Liver (tissue), 9 donors: ENCODE results near the gene IRAK3. TPM values are rescaled to one million over a fixed set of nuclear protein-coding genes. Genes with fewer than 3 reads are reported as not detected.

Experiments used
- DNase-seq: peaks from one replicate; pipeline ENCODE4 v3.0.0-alpha.2; 2017; ENCODE audit warnings: low spot score
- H3K27ac ChIP-seq, 2 donors: one replicate each; pipeline ENCODE4 v1.7.0; 2013; ENCODE audit warnings: inconsistent platforms in 2 of 2, low read length in 2 of 2, control low read depth in 1 of 2, low read depth in 1 of 2, mild to moderate bottlenecking in 1 of 2
- H3K27me3 ChIP-seq, 4 donors: one replicate each; pipeline versions ENCODE4 v1.6.1 to v1.7.0; 2013; ENCODE audit warnings: low read length in 3 of 4, inconsistent platforms in 1 of 4, mild to moderate bottlenecking in 1 of 4, moderate library complexity in 1 of 4; ENCODE audit not compliant: control insufficient read depth in 4 of 4, insufficient read depth in 4 of 4
- H3K36me3 ChIP-seq, 4 donors: one replicate each; pipeline versions ENCODE4 v1.6.1 to v1.7.0; 2013; ENCODE audit warnings: low read length in 3 of 4, mild to moderate bottlenecking in 3 of 4, low read depth in 1 of 4, moderate library complexity in 1 of 4; ENCODE audit not compliant: control insufficient read depth in 4 of 4, insufficient read depth in 3 of 4
- H3K4me1 ChIP-seq, 4 donors: one replicate each; pipeline versions ENCODE4 v1.6.1 to v1.7.0; 2013; ENCODE audit warnings: low read length in 3 of 4, mild to moderate bottlenecking in 3 of 4, moderate library complexity in 1 of 4; ENCODE audit not compliant: control insufficient read depth in 4 of 4, insufficient read depth in 4 of 4
- H3K4me3 ChIP-seq, 3 donors: one replicate each; pipeline versions ENCODE4 v1.6.1 to v1.7.0; 2013; ENCODE audit warnings: low read length in 3 of 3, control low read depth in 1 of 3, low read depth in 1 of 3, mild to moderate bottlenecking in 1 of 3
- H3K9ac ChIP-seq, 2 donors: one replicate each; pipeline ENCODE4 v1.7.0; 2013; ENCODE audit warnings: low read length in 2 of 2, mild to moderate bottlenecking in 2 of 2, moderate library complexity in 2 of 2, control low read depth in 1 of 2, low read depth in 1 of 2
- H3K9me3 ChIP-seq, 4 donors: one replicate each; pipeline versions ENCODE4 v1.6.1 to v1.7.0; 2013; ENCODE audit warnings: low read length in 3 of 4; ENCODE audit not compliant: control insufficient read depth in 4 of 4
- ATF3 ChIP-seq: IDR thresholded peaks from 2 replicates; pipeline ENCODE4 v1.6.1; 2016; ENCODE audit warnings: antibody characterized with exemption
- CTCF ChIP-seq: fragments of 150-350 bp; IDR thresholded peaks from 2 replicates; pipeline ENCODE4 v1.5.1; 2017; ENCODE audit warnings: improper control_type of control experiment, low read depth, low read length; ENCODE audit not compliant: missing input control
- EGR1 ChIP-seq, 2 donors: IDR thresholded peaks; 2 replicates each; pipeline ENCODE4 v1.6.1; 2016 to 2018; ENCODE audit warnings: antibody characterized with exemption in 2 of 2, low read depth in 2 of 2
- FOXA1 ChIP-seq: IDR thresholded peaks from 2 replicates; pipeline ENCODE4 v1.6.1; 2016; ENCODE audit warnings: antibody characterized with exemption
- FOXA2 ChIP-seq: IDR thresholded peaks from 2 replicates; pipeline ENCODE4 v1.6.1; 2016; ENCODE audit warnings: antibody characterized with exemption
- GABPA ChIP-seq, 2 donors: IDR thresholded peaks in 1 of 2; conservative IDR thresholded peaks in 1 of 2; 2 replicates each; pipeline ENCODE4 v1.6.1; 2016; ENCODE audit warnings: antibody characterized with exemption in 2 of 2, mild to moderate bottlenecking in 1 of 2, moderate library complexity in 1 of 2
- HNF4G ChIP-seq: IDR thresholded peaks from 2 replicates; pipeline ENCODE4 v1.6.1; 2016; ENCODE audit warnings: antibody characterized with exemption
- JUND ChIP-seq, 2 donors: IDR thresholded peaks; 2 replicates each; pipeline ENCODE4 v1.6.1; 2016; ENCODE audit warnings: antibody characterized with exemption in 2 of 2
- MAX ChIP-seq: IDR thresholded peaks from 2 replicates; pipeline ENCODE4 v1.6.1; 2016; ENCODE audit warnings: antibody characterized with exemption
- NR2F2 ChIP-seq: IDR thresholded peaks from 2 replicates; pipeline ENCODE4 v1.6.1; 2016; ENCODE audit warnings: antibody characterized with exemption
- RAD21 ChIP-seq, 2 donors: IDR thresholded peaks; 2 replicates each; pipeline ENCODE4 v1.6.1; 2016; ENCODE audit warnings: antibody characterized with exemption in 2 of 2, mild to moderate bottlenecking in 2 of 2
- REST ChIP-seq: IDR thresholded peaks from 2 replicates; pipeline ENCODE4 v1.6.1; 2016; ENCODE audit warnings: antibody characterized with exemption, mild to moderate bottlenecking
- RXRA ChIP-seq, 2 donors: IDR thresholded peaks; 2 replicates each; pipeline ENCODE4 v1.6.1; 2017 to 2018; ENCODE audit warnings: antibody characterized with exemption in 2 of 2, mild to moderate bottlenecking in 1 of 2
- TAF1 ChIP-seq: conservative IDR thresholded peaks from 2 replicates; pipeline ENCODE4 v1.6.1; 2016; ENCODE audit warnings: antibody characterized with exemption, mild to moderate bottlenecking
- YY1 ChIP-seq: IDR thresholded peaks from 2 replicates; pipeline ENCODE4 v1.6.1; 2016; ENCODE audit warnings: antibody characterized with exemption, mild to moderate bottlenecking
- ZBTB33 ChIP-seq: IDR thresholded peaks from 2 replicates; pipeline ENCODE4 v1.6.1; 2016; ENCODE audit warnings: antibody characterized with exemption
- WGBS: extraction: QIAGEN DNeasy Blood & Tissue Kit; methylation state at CpG from one replicate; pipeline ENCODE4 v1.1.7; 2013; 5-methylcytosine and 5-hydroxymethylcytosine counted together
- polyA plus RNA-seq, 2 donors: library from polyadenylated mRNA; stranded (reverse) in 1 of 2; unstranded in 1 of 2; fragments of 200-250 nt in 1 of 2; fragments of >200 nt in 1 of 2; fragmentation: Nextera tagmentation in 1 of 2; extraction: Ambion mirVana in 1 of 2; gene quantifications; one replicate each; pipeline versions ENCODE4 v1.2.1 to v1.2.3, GENCODE V29; 2013 to 2015
- total RNA-seq, 2 donors: library from RNA; depleted of rRNA; stranded (reverse); fragments of >200 nt; gene quantifications; one replicate each; pipeline ENCODE4 v1.2.3, GENCODE V29; 2014
- donor health status: healthy.
- donor health status: healthy.
- donor health status: healthy.
- donor health status: healthy.
- donor health status: healthy.

Gene IRAK3
- total and polyA plus RNA-seq, 4 donors, result 1.1 to 8.6 (median 3.5) TPM

GRCh38 chr12:66199141-66199540 is 10.1 kb downstream of the IRAK3 start:
- Histone ChIP-seq H3K36me3 (no peaks in the 10 kb centered on the region), H3K9ac (no peak overlapping the region), H3K4me3 (no peak overlapping the region), H3K27me3 (peaks cover 0 to 3% (median 1%) of the 10 kb centered on the region in 4 donors), H3K4me1 (no peaks in the 10 kb centered on the region), H3K27ac (no peak overlapping the region), H3K9me3 (peaks cover 0 to 7% (median 2%) of the 10 kb centered on the region in 4 donors)
- DNase-seq, result no peak
- WGBS, result 71% methylated on average over 3 of the region's 3 CpGs
- TF ChIP-seq JUND (IDR thresholded peaks at IDR 0.05) (no peak), ZBTB33 (no peak), GABPA (IDR thresholded peaks at IDR 0.05 in 1 of 2, conservative IDR thresholded peaks at IDR 0.05 in 1 of 2) (no peak), EGR1 (IDR thresholded peaks at IDR 0.05; ENCODE audit: low read depth in 2 of 2) (no peak), MAX (no peak), RAD21 (IDR thresholded peaks at IDR 0.05) (no peak), NR2F2 (no peak), FOXA2 (no peak), CTCF (no peak), ATF3 (no peak), RXRA (IDR thresholded peaks at IDR 0.05) (no peak), TAF1 (no peak), FOXA1 (no peak), REST (no peak)

GRCh38 chr12:66199831-66200509 is 11.0 kb downstream of the IRAK3 start:
- H3K9me3 ChIP-seq, result peaks cover 0 to 7% (median 2%) of the 10 kb centered on the region in 4 donors
- no peak overlapping the region for H3K4me3 ChIP-seq
- H3K27ac ChIP-seq, result no peak overlapping the region
- no peak for DNase-seq
- H3K9ac ChIP-seq, result no peak overlapping the region
- H3K4me1 ChIP-seq, result no peaks in the 10 kb centered on the region
- peaks cover 0 to 3% (median 1%) of the 10 kb centered on the region in 4 donors for H3K27me3 ChIP-seq
- H3K36me3 ChIP-seq, result no peaks in the 10 kb centered on the region
- TF ChIP-seq HNF4G (no peak), EGR1 (IDR thresholded peaks at IDR 0.05; ENCODE audit: low read depth in 2 of 2) (no peak), NR2F2 (no peak), JUND (IDR thresholded peaks at IDR 0.05) (no peak), REST (no peak), GABPA (IDR thresholded peaks at IDR 0.05 in 1 of 2, conservative IDR thresholded peaks at IDR 0.05 in 1 of 2) (no peak), MAX (no peak), FOXA1 (no peak), YY1 (no peak), TAF1 (no peak), CTCF (no peak)
